GM12873 (cell line): ENCODE results near the gene RRP9.

Experiments used
- CTCF ChIP-seq: IDR thresholded peaks from 2 replicates; pipeline ENCODE4 v1.5.1; 2012; ENCODE audit warnings: low read depth, mild to moderate bottlenecking, moderate library complexity, low read length, control low read depth; ENCODE audit not compliant: insufficient read depth; ENCODE audit errors: missing control alignments

The RRP9 gene

GRCh38 chr3:51941798-51942602, at the start of gene RRP9, which contains the start of gene PARP3:
RRP9 (minus strand) TSS chr3:51941904; CDS start chr3:51941867, 37 bp downstream.
PARP3 (plus strand) TSS chr3:51942363; CDS start chr3:51943356, 993 bp downstream.
- peak; percentile 98 for TF ChIP-seq CTCF

GRCh38 chr3:51988286-51989146, 46.8 kb upstream of the RRP9 start:
- no peak for TF ChIP-seq CTCF

- no peak for TF ChIP-seq CTCF
These were observed 45.9 kb upstream of the RRP9 start for GRCh38 chr3:51987568-51987967.

- TF ChIP-seq CTCF, result no peak
These were observed 44.6 kb upstream of the RRP9 start for GRCh38 chr3:51986010-51986947.

- TF ChIP-seq CTCF, result no peak
These were observed 43.4 kb upstream of the RRP9 start for GRCh38 chr3:51985063-51985462.

- TF ChIP-seq CTCF, result no peak
These were observed 42.6 kb upstream of the RRP9 start for GRCh38 chr3:51984269-51984647.
